Iris pigment epithelial cell (primary cell): ENCODE measurements around the gene RPS6KB2.
"Not testable (repeated sequence)": the region's sequence is repeated elsewhere in the genome, so short reads cannot be mapped to it uniquely, and the experiment has no call there.

ENCODE experiments used
- DNase-seq: peaks from one replicate; pipeline ENCODE4 v3.0.0-alpha.2; 2011; ENCODE audit warnings: low read depth

Gene RPS6KB2

DNA sequence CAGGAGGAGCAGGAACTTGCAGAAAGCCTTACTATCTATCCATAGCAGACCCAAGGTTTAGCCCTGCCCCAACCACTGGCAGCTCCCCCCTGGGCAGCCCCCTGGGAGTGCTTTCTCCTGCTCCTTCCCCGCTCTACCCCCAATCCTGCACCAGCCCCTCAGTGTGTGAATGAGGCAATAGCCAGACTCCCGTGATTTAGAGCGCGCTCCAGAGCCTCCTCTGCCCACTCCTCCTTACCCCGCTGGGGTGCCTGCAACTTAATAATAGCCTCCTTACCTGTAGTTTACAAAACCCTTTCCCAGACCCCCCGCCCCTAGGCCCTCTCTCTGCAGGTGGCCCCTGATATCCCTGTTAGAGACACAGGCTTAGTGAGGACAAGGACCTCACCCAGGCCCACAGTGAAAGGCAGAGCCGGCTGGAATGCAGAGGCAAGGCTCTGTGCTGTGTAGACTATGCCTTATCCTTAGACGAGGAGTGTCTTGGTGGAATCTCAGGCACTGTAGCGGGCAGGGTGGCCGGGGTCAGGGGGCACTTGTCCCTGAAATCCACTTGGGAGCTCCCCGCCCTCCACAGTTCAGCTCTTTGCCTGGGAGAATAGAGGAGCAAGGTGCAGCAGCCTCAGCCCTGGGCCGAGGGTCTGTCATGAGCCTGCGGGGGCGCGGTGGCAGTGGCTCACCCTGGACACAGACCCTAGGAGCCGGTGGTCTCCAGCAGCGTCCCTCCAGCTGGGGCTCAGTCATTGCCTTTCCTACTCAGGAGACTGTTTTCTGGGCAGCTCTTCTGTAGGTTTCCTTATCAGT lies 17.1 kb upstream of the RPS6KB2 start:
- no peak for DNase-seq

DNA sequence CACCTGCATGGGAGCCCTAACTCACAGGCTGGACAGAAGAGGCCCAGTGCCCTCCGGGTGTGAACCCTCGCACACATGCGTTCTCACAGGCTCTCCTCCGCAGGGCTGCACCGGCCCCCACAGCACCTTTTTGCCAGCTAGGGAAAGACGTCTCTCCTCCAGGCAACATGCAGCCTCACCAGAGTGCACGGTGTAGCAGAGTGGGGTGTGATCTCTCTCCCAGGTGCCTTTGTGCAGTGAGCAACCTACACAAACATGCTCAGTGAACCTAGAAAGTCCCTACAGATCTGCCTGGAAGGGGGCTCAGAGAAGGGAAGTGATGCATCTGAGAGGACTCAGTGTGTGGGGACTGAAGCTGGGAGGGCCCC lies 16.5 kb upstream of the RPS6KB2 start:
- no peak for DNase-seq

DNA sequence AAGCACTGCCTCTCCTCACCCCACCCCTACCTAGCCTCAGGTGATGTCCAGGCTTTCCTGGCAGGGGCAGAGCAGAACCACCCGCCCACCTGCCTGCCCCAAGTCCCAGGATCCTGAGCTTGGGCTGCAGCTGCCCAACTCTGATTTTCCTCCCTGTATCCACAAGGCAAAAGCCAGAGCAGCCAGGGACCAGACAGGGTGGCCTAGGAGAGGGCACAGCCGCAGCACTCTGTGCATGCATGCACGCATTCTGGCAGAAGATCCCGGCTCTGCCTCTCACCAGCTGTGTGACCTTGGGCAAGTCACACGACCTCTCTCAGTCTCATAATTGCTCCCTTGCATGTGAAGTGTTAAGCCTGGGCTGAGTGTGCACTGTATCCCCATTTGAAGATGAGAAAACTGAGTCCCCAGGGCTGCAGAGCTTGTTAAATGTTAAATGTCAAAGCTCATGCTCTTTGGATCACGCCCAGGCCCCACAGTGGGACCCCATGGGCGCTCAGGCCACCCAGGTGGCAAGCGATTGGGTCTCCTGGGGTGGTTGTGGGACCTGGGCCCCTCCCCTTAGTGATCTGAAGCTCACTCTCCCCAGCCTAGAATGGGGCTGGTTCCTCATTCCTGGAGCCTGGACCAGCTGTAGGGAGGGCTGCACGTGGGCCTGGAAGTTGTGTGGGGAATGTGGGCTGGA lies 15.7 kb upstream of the RPS6KB2 start:
- DNase-seq: no peak

DNA sequence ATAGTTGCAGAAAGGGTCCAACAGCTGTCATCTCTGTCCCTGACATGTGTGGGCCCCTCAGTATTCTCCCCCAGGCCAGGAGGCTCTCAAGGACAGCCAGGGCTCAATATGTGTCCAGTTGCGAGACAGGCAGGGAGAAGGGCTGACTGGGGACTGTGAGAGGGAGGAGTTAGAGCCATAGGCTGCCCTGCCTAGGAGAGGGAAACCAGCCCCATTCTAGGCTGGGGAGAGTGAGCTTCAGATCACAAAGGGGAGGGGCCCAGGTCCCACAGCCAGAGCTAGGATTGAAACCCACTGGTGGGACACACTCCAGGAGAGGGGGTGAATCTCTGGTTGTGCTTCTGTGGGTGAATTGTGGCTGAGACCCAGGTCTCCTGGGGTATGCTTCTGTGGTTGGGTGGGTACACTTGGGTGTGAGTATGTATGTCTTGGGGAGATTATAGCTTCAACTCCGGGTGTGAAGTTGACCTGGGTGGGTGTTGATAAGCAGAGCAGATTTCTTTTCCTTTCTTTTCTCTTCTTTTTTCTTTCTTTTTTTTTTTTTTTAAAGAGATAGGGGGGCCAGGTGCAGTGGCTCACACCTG lies 14.9 kb upstream of the RPS6KB2 start:
- DNase-seq: no peak

DNA sequence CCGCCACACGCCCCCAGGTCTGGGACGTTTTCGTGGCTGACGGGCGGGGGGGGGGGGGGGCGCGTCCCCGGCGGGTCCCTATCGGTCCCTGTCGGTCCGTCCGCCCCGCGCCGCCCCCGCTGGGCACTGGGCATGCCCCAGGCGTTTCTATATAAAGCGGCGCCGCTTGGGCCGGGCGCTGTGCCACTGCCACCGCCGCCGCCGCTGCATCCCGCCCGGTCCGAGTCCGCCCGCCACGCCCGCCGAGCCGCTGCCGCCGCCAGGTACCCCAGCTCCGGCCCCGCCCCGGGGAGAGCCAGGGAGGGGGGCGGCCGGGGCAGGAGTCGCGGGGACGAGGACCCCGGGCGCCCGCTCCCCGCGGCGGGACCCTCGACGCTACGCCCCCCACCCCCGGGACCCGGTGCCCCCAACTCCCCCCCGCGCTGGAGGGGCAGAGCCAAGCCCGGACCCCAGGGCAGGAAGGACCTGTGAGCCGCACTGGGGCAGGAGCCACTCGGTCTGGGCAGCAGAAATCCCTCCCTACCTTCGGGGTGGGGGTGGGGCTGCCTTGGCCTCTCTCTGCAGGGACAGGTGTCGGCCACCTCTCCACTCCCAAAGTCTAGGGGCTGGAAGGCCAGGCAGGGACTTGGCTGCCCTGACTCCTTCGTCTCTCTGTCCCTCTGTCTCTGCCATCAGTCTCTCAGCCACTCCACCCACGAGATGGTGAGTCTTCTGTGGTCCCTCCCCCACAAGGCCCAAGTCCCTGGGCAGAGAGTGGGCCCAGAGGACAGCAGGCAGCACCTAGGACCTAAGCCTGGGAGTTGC lies 12.6 kb upstream of the RPS6KB2 start, which contains the start of gene CARNS1:
Gene CARNS1 (plus strand): TSS at position 178 of the 804 bp plus-strand sequence. CDS start 522 bp downstream, at position 700.
- no peak for DNase-seq

DNA sequence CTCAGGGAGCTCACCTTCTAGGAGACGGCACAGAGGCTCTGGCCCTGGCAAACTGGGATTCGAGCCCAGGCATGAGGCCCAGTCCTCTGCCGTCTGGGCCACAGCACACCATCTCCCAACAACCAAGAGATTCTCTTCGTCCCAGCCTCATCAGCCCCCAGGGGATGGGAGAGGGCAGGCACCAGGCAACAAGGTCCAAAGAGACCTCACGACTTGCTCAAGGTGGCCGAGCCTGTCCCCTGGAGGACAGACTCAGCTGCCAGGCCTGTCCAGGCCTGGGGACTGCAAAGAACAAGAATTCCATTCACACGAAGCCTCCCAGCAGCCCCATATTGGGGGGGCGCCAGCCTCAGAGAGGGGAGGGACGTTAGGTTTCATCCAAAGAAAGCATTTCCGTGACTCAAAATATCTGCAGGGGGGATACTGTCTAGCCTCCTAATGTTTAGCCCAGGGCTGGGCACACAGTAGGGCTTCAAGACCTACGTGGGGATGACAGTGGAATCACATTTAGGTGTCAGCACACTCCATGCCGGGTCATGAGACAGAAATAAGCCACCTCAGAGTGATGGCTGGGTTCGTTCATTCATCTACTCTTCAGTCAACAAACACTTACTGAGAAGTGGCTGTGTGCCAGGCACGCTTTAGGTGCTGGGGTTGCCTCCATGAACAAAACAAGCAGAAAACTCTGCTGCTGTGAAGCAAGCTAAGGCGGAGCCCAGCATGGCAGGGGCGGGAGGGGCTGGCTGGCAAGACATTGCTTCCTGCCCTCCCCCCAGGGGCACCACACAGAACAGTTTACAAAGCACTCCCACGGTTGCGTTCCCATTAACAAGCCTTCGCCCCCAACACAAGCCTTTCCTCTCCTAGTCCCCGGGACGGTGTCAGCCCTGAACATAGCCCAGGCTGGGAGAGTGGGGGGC lies 11.6 kb upstream of the RPS6KB2 start:
- peak; percentile 29 for DNase-seq

DNA sequence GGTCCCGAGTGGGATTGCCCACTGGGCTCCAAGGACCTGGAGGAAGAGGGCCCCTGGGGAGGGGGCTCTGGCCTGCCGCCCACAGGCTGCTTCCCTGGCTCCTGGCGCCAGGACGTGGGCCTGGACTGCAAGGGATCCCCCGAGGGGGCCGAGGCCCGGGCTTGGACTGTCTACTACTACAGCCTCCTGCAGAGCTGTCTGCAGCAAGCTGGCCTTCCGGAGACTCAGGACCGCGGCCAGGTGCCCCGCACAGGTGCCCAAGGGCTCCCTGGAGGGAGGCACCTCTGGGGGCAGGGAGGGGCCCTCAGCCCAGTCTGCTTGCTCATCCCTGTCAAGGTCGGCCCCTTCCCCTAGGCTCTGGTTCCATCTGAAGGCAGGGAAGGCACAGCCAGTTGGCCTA lies 10.9 kb upstream of the RPS6KB2 start:
- no peak for DNase-seq

DNA sequence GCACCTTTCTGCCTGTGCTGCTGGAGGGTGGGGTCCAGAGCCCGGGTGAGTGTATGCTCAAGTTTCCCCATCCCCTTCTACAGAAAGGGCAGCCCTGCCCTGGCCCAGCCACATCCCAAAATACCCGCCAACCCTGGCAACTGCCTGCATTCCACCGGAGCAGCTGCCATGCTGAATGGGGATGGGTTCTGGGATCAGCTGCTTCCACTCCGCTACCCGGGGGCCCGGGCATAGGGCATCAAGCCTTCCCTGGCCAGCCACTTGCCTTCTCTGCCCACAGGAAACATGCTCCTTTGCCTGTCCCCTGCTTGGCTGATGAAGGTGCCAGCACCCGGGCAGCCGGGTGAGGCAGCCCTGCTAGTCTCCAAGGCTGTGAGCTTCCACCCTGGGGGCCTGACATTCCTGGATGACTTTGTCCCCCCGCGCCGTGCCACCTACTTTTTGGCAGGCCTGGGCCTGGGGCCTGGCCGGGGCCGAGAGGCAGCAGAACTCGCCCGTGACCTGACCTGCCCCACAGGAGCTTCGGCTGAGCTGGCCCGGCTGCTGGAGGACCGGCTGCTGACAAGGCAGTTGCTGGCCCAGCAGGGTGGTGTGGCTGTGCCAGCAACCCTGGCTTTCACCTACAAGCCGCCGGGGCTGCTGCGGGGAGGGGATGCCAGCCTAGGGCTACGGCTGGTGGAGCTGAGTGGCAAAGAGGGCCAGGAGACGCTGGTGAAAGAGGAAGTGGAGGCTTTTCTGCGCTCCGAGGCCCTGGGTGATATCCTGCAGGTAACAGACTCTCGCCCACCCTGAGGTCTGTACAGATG lies 9.6 kb upstream of the RPS6KB2 start:
- DNase-seq: no peak

DNA sequence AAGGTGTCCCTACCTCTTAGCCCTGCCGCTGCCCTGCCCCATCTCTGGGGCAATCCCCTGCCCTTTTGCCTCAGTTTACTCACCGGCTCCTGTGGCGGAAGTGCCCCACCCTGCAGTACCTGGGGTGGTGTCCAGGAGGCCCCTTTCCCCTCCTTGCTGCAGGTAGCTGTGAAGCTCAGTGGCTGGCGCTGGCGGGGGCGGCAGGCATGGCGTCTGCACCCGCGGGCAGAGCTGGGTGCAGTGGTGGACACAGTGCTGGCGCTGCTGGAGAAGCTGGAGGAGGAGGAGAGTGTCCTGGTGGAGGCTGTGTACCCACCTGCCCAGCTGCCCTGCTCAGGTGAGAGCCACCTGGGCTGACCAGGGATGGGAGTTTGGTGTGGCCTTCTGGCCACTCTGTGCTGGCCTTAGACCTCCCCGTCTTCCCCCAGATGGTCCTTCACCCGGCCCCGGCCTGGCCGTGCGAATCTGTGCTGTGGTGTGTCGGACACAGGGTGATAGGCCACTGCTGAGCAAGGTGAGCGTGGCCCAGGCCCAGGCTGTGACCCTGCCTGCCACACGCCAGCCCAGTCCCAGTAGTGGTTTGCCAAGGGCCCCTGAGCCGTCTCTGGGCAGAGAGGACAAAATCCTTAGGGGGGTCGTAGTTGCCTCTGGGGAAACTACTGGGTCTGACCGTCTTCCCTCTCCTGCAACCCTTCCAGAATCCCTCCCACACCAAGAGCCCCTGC lies 8.8 kb upstream of the RPS6KB2 start:
- DNase-seq: no peak

DNA sequence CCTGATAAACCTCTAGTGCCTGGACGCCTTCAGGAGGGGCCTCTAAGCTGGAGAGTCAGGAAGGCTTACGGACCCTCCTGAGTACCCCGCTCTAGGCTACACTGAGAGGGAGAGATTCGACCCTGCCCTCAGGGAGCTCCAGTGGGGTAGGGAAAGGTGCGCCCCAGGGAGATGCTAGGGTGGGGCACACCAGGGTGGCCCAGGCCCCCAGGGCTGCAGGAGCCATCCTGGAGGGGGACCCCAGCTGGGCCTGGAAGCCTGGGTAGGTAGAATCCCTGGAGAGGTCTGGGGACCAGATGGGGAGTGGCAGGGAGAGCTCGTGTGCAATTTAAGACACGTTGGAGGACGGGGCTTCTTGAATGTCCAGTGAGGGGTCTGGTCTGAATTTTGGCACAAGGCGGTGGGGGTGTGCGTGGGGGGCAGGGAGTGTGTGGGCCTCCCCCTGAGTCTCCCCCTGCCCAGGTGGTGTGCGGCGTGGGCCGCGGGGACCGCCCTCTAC lies 8.1 kb upstream of the RPS6KB2 start:
- no peak for DNase-seq

DNA sequence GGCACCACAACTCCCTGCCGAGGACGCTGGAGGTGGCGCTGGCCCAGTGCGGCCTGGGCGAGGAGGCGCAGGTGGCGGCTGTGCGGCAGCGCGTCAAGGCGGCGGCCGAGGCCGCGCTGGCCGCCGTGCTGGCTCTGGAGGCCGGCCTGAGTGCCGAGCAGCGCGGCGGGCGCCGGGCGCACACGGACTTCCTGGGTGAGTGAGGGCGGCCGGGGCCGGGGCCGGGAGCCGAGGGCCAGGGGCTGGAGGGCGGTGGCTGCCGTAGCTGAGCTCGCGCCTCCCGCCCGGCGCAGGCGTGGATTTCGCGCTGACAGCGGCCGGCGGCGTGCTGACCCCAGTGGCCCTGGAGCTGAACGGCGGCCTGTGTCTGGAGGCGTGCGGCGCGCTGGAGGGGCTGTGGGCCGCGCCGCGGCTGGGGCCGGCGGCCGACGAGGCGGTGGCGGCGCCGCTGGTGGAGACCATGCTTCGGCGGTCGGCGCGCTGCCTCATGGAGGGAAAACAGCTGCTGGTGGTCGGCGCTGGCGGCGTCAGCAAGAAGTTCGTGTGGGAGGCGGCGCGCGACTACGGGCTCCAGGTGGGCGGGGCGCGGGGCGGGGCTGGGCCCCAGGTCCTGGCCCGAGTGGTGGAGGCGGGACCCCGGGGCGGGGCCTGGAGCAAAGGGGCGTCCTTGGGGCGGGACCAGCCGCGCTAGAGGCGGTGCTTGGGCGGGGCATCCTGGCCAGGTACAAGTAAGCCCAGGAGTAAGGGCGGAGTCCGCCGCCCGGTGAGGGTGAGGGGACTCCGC lies 7.5 kb upstream of the RPS6KB2 start:
- DNase-seq: peak; percentile 89

DNA sequence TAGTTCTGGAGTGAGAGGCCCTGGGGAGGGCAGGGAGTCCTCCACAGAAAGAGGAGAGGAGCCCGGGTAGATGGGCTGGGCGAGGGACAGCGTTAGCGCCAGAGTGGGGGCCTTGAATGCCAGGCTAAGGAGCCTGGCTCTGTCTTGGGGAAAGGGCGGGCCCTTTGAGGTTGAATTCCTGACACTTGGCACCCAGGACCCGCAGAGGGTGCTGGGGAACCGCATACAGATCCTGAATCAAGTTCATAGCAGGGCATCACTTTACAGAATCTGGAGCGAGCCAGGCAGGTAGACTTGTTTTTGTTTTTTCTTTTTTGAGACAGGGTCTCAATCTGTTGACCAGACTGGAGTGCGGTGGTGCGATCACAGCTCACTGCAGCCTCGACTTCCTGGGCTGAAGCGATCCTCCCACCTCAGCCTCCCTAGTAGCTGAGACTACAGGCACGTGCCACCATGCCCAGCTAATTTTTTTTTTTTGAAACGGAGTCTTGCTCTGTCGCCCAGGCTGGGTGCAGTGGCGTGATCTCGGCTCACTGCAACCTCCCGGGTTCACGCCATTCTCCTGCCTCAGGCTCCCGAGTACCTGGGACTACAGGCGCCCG lies 6.8 kb upstream of the RPS6KB2 start:
- DNase-seq: no peak

DNA sequence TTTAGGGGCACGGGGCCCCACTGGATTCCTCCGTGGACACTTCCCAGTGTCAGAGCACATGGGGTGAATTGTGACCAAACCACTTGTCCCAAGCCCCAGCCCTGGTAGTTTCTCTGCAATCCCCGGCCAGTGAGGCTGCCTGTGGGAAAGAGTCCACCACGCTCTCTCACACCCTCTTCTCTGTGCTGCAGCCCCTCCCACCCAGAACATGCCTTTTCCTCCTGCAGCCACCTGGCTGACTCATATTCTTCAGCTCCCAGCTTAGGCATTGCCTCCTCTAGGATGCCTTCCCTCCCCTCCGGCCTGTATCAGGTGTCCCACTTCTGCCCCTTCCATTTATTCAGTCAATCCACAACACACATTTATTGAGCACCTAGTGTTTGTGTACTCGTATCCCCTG lies 5.4 kb upstream of the RPS6KB2 start:
- no peak for DNase-seq

DNA sequence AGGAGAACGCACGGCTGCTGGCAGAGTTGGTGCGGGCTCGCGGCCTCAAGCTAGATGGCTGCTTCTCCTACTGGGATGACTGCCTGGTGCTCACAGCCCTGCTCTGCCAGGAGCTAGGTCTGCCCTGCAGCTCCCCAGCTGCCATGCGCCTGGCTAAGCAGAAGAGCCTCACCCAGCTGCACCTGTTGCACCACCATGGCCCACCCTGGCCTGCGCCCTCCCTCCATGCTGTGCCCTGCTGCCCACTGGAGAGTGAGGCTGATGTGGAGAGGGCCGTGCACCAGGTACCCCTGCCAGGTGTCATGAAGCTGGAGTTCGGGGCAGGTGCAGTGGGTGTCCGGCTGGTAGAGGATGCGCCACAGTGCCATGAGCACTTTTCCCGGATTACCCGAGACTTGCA lies 4.8 kb upstream of the RPS6KB2 start:
- no peak for DNase-seq

DNA sequence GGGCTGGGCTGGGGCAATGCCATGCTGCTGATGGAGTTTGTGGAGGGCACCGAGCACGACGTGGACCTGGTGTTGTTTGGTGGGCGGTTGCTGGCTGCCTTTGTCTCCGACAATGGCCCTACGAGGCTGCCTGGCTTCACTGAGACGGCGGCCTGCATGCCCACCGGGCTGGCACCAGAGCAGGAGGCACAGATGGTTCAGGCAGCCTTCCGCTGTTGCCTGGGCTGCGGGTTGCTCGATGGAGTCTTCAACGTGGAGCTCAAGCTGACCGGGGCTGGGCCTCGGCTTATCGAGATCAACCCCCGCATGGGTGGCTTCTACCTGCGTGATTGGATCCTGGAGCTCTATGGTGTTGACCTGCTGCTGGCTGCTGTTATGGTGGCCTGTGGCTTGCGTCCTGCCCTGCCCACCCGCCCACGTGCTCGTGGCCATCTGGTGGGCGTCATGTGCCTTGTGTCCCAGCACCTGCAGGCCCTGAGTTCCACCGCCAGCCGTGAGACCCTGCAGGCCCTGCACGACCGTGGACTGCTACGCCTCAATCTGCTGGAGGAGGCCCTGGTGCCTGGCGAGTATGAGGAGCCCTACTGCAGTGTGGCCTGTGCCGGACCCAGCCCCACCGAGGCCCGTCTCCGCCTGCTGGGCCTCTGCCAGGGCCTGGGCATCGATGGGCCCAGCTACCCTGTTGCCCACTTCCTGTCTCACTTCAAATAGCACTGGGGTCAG lies 4.2 kb upstream of the RPS6KB2 start:
- no peak for DNase-seq

DNA sequence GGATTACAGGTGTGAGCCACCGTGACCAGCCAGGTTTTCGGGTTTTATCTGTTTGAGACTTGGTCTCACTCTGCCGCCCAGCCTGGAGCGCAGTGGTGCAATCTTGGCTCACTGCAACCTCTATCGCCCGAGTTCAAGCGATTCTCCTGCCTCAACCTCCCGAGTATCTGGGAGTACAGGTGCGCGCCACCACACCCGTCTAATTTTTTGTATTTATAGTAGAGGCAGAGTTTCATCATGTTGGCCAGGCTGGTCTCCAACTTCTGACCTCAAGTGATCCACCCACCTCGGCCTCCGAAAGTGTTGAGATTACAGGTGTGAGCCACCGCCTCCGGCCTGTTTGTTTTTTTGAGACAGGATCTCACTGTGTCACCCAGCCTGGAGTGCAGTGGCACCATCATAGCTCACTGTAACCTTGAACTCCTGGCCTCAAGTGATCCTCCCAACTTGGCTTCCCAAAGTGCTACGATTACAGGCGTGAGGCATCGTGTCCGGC lies 882 bp upstream of the RPS6KB2 start:
- not testable (repeated sequence) for DNase-seq

DNA sequence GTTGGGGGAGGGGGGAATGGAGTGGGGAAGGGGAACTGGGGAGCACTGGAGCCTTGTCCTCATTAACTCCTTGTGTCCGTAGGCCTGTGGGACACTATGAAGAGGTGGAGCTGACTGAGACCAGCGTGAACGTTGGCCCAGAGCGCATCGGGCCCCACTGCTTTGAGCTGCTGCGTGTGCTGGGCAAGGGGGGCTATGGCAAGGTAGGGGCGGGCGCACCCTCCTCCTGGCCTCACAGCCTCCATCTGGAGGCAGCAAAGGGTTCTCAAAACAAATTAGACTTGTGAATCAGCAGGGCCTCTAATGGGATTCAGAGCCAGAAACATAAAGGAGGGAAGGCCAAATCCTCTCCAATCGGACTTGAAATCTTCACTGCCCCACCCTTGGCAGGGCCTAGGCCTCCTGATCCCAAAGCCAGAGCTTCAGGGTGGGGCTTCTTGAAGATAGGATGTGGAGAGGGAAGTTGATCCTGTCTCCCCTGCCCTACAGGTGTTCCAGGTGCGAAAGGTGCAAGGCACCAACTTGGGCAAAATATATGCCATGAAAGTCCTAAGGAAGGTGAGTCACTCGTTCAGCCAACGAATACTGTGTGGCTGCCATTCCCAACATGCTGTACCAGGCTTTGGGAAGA lies 859 bp downstream of the RPS6KB2 start:
- DNase-seq: no peak
